ENCODE data around the gene NAP1L1. TPM values are rescaled to one million over a fixed set of nuclear protein-coding genes. Genes with fewer than 3 reads are reported as not detected.

Gene NAP1L1
- total and polyA plus RNA-seq, 10 donors, result 353 to 533 (median 404) TPM

DNA sequence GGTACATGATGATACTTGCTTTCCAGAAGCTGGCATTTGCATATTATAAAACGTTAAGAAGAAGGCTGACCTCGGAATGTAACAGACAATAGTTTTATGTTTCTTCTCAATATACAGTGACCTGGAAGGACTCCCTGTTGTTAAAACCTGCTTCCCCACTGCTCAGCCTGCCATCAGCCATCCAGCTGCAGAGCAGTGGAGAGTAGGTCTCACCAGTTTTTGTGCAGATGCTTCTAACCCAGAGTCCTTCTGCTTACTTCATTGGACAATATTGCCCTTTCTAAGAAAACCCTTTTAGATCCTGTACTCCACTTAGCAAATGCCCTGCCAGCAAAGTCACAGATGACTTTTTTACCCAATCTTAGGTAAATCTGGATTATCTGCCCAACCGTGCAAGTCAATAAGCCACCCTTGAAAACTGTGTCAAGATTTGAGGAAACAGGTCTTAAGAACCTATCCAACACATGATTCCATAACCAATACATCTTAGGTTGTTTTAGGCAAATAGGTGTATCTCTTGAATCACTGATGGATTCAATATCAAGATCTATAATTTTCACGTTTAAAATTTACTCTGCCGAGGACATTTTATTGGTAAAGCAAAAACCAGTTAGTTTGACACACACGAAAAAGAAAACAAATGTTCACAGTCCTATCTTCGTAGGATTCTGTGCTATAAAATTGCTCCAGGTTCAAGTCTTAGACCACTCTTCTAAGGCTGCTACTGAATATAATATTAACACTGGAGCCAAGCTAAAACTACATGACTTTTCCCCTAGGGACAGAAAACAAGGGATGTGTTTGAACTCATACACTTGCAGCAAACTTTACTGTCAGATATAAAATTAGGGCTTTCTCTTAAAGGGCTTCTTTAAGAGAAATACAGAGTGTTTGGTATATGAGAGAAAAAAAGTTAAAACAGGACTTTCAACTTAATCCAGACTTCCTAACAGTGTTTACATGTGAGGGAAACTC is 58.6 kb downstream of the NAP1L1 start:
- H3K9me3 ChIP-seq, result no peaks in the 10 kb centered on the region
- H3K36me3 ChIP-seq, result no peaks in the 10 kb centered on the region
- H3K27ac ChIP-seq, result peak overlapping the region in 5 of 8 donors; percentile 25 to 97 (median 93)
- 82 to 92% (median 89%) methylated on average over 7 of the region's 7 CpGs for WGBS, 5 donors
- H3K4me3 ChIP-seq, result no peak overlapping the region
- peaks cover 1 to 44% (median 33%) of the 10 kb centered on the region in 6 donors for H3K4me1 ChIP-seq
- DNase-seq, result no peak
- H3K27me3 ChIP-seq (replicated peaks in 1 of 7), result peaks cover 0 to 31% (median 8%) of the 10 kb centered on the region in 7 donors
- TF ChIP-seq POLR2AphosphoS5 (IDR thresholded peaks at IDR 0.05) (peak in 1 of 3 donors; percentile 42), CTCF (IDR thresholded peaks at IDR 0.05 in 8 of 11, conservative IDR thresholded peaks at IDR 0.05 in 3 of 11) (no peak), POLR2A (IDR thresholded peaks at IDR 0.05) (no peak)
- intact Hi-C loops (cut with DNase I; ENCODE audit: low total_unique reads), result no loop called here

- TF ChIP-seq POLR2A (IDR thresholded peaks at IDR 0.05) (no peak), CTCF (IDR thresholded peaks at IDR 0.05 in 8 of 11, conservative IDR thresholded peaks at IDR 0.05 in 3 of 11) (no peak)
- H3K9me3 ChIP-seq, result no peaks in the 10 kb centered on the region
- H3K27me3 ChIP-seq (replicated peaks in 1 of 7), result peaks cover 0 to 27% (median 8%) of the 10 kb centered on the region in 7 donors
- H3K4me1 ChIP-seq, result peaks cover 2 to 45% (median 33%) of the 10 kb centered on the region in 6 donors
- no peak for DNase-seq
- H3K27ac ChIP-seq, result peak overlapping the region in 2 of 8 donors; percentile 93 to 97
- no peaks in the 10 kb centered on the region for H3K36me3 ChIP-seq
- intact Hi-C loops (cut with DNase I; ENCODE audit: low total_unique reads), result no loop called here
- 68 to 77% (median 70%) methylated on average over 3 of the region's 3 CpGs for WGBS, 5 donors
- H3K4me3 ChIP-seq, result no peak overlapping the region
These were observed 59.4 kb downstream of the NAP1L1 start for GRCh38 chr12:76024942-76025600.

DNA sequence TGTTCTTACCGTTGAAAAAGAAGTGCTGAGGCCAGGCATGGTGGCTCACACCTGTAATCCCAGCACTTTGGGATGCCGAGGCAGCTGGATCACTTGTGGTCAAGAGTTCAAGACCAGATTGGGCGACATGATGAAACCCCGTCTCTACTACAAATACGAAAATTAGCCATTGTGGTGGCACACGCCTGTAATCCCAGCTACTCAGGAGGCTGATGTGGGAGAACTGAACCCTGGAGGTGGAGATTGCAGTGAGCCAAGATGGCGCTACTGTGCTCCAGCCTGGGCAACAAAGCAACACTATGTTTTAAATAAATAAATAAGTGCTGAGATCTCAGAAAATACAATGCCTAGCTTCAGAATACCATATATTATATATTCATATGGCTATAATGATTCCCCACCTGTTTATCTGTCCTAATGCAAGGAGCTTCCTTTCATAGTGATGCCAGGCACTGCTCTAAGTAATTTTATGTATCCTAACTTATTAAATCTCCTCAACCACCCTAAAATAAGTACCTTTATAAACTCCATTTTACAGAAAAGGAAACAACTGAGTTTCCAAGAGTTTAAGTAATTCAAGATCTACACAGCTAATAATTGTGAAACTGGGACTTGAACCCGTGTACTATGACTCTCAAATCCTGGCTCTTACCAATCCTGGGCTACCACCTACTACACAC is 60.2 kb downstream of the NAP1L1 start:
- 81 to 90% (median 89%) methylated on average over 8 of the region's 8 CpGs for WGBS, 5 donors
- no peak overlapping the region for H3K27ac ChIP-seq
- peaks cover 0 to 19% (median 5%) of the 10 kb centered on the region in 7 donors for H3K27me3 ChIP-seq (replicated peaks in 1 of 7)
- H3K36me3 ChIP-seq, result no peaks in the 10 kb centered on the region
- intact Hi-C loops (cut with DNase I; ENCODE audit: low total_unique reads), result no loop called here
- no peak overlapping the region for H3K4me3 ChIP-seq
- no peak for DNase-seq
- peak in 1 of 3 donors; percentile 26 for TF ChIP-seq POLR2AphosphoS5 (IDR thresholded peaks at IDR 0.05)
- TF ChIP-seq CTCF (IDR thresholded peaks at IDR 0.05 in 8 of 11, conservative IDR thresholded peaks at IDR 0.05 in 3 of 11), result no peak
- H3K4me1 ChIP-seq, result peaks cover 0 to 44% (median 30%) of the 10 kb centered on the region in 6 donors
- no peaks in the 10 kb centered on the region for H3K9me3 ChIP-seq
